ENCODE data around the gene BEX4. TPM values are rescaled to one million over a fixed set of nuclear protein-coding genes. Genes with fewer than 3 reads are reported as not detected.

BEX4 gene
- total and polyA plus RNA-seq, 2 of the 13 experiments (the other 11 are each of a cell fraction or from before 2014, with no cell fraction given): not detected

- BruUV-seq (replicated peaks): no TSS peak
- H4K20me1 ChIP-seq (ENCODE audit: insufficient read depth, low read length): no peaks in the 10 kb centered on the region
- peak overlapping the region; percentile 61 for H3K4me2 ChIP-seq (ENCODE audit: low read depth, low read length)
- H3K9ac ChIP-seq (ENCODE audit: insufficient read depth, low read depth, low read length): no peak overlapping the region
- no peaks in the 10 kb centered on the region for H3K79me2 ChIP-seq (ENCODE audit: insufficient read depth, low read length)
- in situ Hi-C loops (cut with HindIII; ENCODE audit: extremely low pct_ligation_motif_present, low pct_unique_long_range_greater_than_20kb): loop anchor here (10.0 kb wide), 1 partner anchor 231 kb away; no protein-coding TSS in a partner anchor
- H3K9me3 ChIP-seq (ENCODE audit: low read length): no peaks in the 10 kb centered on the region
- TF ChIP-seq JUND (CRISPR knock-in tag; IDR thresholded peaks at IDR 0.05) (no peak), ZNF878 (CRISPR knock-in tag; IDR thresholded peaks at IDR 0.05) (no peak), RAD21 (CRISPR knock-in tag; IDR thresholded peaks at IDR 0.05) (0 out of 2 replicates have a peak, but pooled peaks have one; percentile 14), CTCF (CRISPR knock-in tag; IDR thresholded peaks at IDR 0.05) (peak; percentile 68), STAG1 (CRISPR knock-in tag; IDR thresholded peaks at IDR 0.05) (peak; percentile 63), SMC3 (IDR thresholded peaks at IDR 0.05; ENCODE audit: low read length) (0 out of 2 replicates have a peak, but pooled peaks have one; percentile 10), PHF5A (CRISPR knock-in tag; IDR thresholded peaks at IDR 0.05; ENCODE audit: low read depth, unreplicated experiment) (no peak)
- FAIRE-seq: peak; percentile 72
- no peaks in the 10 kb centered on the region for H3K27me3 ChIP-seq (ENCODE audit: control insufficient read depth in 1 of 2, insufficient read depth in 2 of 2, low read length in 2 of 2)
- peak; percentile 79 for ATAC-seq
- H3K27ac ChIP-seq (ENCODE audit: extremely low read length, insufficient read depth, low read length): no peak overlapping the region
- peak overlapping the region; percentile 5 for H2AFZ ChIP-seq (ENCODE audit: low read length)
- H3K4me1 ChIP-seq (ENCODE audit: insufficient read depth, low read length): no peaks in the 10 kb centered on the region
- CTCF ChIA-PET (ENCODE audit: low intra/inter-chr PET ratio, low total read pairs): interaction anchor here (0.6 to 1.5 kb wide), 2 partner anchors 225 to 1713 kb away, joined by 3 to 8 read pairs; no protein-coding TSS in a partner anchor
- intact Hi-C loops (cut with micrococcal nuclease; ENCODE audit: unreplicated experiment): loop anchor here (1.0 kb wide), 1 partner anchor 225 kb away; no protein-coding TSS in a partner anchor
- DNase-seq (ENCODE audit: low spot score): peak; percentile 11
- whole genome bisulfite sequencing (ENCODE audit: low lambda C conversion rate): 17% methylated on average over 11 of the region's 11 CpGs
- H3K36me3 ChIP-seq (replicated peaks in 1 of 2; ENCODE audit: control insufficient read depth in 1 of 2, insufficient read depth in 2 of 2, low read length in 2 of 2): no peaks in the 10 kb centered on the region
- H3K4me3 ChIP-seq (replicated peaks in 1 of 3; ENCODE audit: insufficient read depth in 1 of 3, low read depth in 2 of 3, low read length in 3 of 3): peak overlapping the region in 1 of 3 experiments; percentile 33; a peak in 1 of 6 replicates
- POLR2A ChIA-PET: no interaction called here
Observed at GRCh38 chrX:103175944-103176753, 38.8 kb upstream of the BEX4 start.
